Measurements from ENCODE around the gene RTN1. TPM values are rescaled to one million over a fixed set of nuclear protein-coding genes. Genes with fewer than 3 reads are reported as not detected.

The RTN1 gene
- total RNA-seq, 1 experiment from 2014 or later, result not detected

- DNase-seq (ENCODE audit: low spot score), result peak; percentile 12
Measured at GRCh38 chr14:59565087-59565486, 305.5 kb downstream of the RTN1 start.

- DNase-seq (ENCODE audit: low spot score), result peak; percentile 7
Measured at GRCh38 chr14:59564366-59564765, 306.2 kb downstream of the RTN1 start.

GRCh38 chr14:59547310-59547709, 323.3 kb downstream of the RTN1 start:
- DNase-seq (ENCODE audit: low spot score), result no peak

Small RNA genes within 50 kb of the gene (small RNA-seq; reads per million reads assigned to genes)
- gene MIR5586, result not detected

Other genes with a start within 250 kb of the RTN1 start
- not detected in 2 replicates for gene LRRC9, start 49.4 kb upstream of the RTN1 start, total RNA-seq (2014; rRNA removed; shearing (Covaris generic))
- 8.2 and 32.9 TPM in 2 replicates for gene PCNX4, start 221.1 kb upstream of the RTN1 start, total RNA-seq (2014; rRNA removed; shearing (Covaris generic))